ENCODE measurements around the gene GRIK3. TPM values are rescaled to one million over a fixed set of nuclear protein-coding genes. Genes with fewer than 3 reads are reported as not detected.

Gene GRIK3
- total and polyA plus RNA-seq, 2 experiments from 2014 or later: 0.09 TPM; not detected in 1

DNA sequence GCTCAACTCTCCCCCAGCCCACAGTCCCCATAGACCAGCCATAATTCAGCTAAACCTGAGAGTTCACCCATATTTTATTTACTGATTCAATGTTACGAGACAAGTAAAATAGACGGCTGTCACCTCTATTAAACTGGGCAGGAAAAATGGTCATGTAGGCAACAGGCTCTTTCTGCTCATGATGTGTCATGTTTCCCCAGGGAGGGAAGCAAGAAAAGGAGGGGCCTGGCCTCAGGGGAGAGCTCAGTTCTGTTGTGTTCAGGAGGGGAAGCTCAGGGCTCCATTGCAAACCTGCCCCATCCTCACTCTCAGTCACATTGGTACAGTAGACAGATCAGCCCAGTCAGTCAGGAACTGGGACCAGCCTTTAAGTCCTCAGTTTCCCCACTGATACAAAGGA is 12.8 kb downstream of the GRIK3 start:
- Histone ChIP-seq H3K27ac (no peak overlapping the region), H3K4me3 (no peak overlapping the region), H3K36me3 (no peaks in the 10 kb centered on the region), H3K9me3 (ENCODE audit: low read depth) (no peaks in the 10 kb centered on the region), H3K27me3 (no peaks in the 10 kb centered on the region), H3K4me1 (ENCODE audit: low read depth) (no peaks in the 10 kb centered on the region)
- DNase-seq (ENCODE audit: low read depth in 1 of 2, low spot score in 1 of 2): no peak
- TF ChIP-seq, protein P1, sequence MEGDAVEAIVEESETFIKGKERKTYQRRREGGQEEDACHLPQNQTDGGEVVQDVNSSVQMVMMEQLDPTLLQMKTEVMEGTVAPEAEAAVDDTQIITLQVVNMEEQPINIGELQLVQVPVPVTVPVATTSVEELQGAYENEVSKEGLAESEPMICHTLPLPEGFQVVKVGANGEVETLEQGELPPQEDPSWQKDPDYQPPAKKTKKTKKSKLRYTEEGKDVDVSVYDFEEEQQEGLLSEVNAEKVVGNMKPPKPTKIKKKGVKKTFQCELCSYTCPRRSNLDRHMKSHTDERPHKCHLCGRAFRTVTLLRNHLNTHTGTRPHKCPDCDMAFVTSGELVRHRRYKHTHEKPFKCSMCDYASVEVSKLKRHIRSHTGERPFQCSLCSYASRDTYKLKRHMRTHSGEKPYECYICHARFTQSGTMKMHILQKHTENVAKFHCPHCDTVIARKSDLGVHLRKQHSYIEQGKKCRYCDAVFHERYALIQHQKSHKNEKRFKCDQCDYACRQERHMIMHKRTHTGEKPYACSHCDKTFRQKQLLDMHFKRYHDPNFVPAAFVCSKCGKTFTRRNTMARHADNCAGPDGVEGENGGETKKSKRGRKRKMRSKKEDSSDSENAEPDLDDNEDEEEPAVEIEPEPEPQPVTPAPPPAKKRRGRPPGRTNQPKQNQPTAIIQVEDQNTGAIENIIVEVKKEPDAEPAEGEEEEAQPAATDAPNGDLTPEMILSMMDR (IDR thresholded peaks at IDR 0.05; ENCODE audit: low read depth, low read length): no peak

DNA sequence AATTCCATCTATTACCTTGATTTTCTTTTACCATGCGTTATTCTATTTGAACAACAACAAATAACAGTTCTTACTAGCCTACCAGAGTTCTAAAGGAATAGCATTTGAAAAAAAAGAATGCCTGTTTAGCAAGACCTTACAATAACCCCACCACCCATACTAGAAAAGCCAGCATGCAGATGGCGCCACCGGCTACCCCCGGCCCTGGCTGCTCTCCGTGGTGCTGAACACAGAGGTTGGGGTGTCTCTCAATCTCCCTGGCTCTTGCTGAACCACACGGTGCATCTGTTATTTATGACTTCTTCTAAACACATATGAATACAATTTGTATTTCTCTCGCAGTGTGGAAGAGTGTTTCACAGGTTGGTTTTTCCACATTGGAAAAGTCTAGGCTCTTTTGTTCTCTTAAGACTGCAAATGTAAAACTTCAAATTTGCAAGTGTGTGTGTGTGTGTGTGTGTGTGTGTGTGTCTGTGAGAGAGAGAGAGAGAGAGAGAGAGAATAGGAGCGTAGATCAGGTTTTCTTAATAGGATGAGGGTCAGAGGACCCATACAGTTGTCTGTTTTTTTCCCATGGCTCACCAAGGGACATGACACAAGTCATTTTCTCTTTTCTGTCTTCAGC is 13.6 kb downstream of the GRIK3 start:
- peak in 1 of 2 donors; percentile 85 for DNase-seq (ENCODE audit: low read depth in 1 of 2, low spot score in 1 of 2)
- H3K36me3 ChIP-seq: no peaks in the 10 kb centered on the region

DNA sequence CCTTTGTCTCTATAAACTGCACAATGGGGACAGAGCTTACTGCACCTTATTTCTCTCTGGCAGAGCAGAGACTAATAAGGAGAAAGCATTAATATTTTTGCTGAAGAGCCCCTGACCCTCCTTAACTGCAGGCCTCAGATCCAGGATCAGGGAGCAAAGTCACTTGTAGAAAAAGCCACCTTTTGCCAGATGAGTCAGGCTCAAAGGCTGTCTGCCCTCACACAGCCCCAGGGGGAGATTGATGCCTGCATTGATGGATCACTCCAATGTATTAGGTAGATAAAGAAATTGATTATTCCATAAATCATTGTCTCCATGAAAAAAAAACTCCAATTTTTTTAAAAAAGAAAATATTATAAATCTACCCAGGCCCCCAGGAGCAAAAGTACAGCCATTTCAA is 15.8 kb downstream of the GRIK3 start:
- DNase-seq (ENCODE audit: low read depth in 1 of 2, low spot score in 1 of 2): no peak
- Histone ChIP-seq H3K9me3 (ENCODE audit: low read depth) (no peaks in the 10 kb centered on the region), H3K27ac (no peak overlapping the region), H3K36me3 (no peaks in the 10 kb centered on the region), H3K4me1 (ENCODE audit: low read depth) (no peaks in the 10 kb centered on the region), H3K4me3 (no peak overlapping the region), H3K27me3 (no peaks in the 10 kb centered on the region)
- TF ChIP-seq, protein P1 (IDR thresholded peaks at IDR 0.05; ENCODE audit: low read depth, low read length): no peak

More for the DNA sequence above, 13.6 kb downstream of the GRIK3 start:
- Histone ChIP-seq H3K27me3 (no peaks in the 10 kb centered on the region), H3K4me3 (no peak overlapping the region), H3K4me1 (ENCODE audit: low read depth) (no peaks in the 10 kb centered on the region), H3K27ac (no peak overlapping the region), H3K9me3 (ENCODE audit: low read depth) (no peaks in the 10 kb centered on the region)
- TF ChIP-seq, protein P1 (IDR thresholded peaks at IDR 0.05; ENCODE audit: low read depth, low read length): peak; percentile 2

DNA sequence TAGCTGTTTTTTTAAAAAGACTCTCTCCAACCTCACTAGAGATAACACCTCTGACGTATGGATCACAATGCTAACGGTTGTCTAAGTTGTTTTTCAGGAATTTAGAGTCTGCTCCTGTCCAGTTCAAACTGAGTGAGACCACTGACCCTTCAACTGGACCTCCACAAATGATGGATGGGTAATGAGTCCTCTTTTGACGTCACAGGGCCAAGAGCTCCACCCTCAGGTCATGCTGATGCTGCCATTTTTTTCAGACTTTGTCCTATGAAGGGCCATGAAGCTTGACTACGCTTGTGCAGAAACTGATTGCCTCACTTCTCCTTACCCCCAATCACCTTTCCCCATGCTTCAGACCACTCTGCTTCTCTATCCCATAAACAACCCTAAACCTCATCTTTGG is 16.6 kb downstream of the GRIK3 start:
- no peak for DNase-seq (ENCODE audit: low read depth in 1 of 2, low spot score in 1 of 2)
- Histone ChIP-seq H3K27me3 (no peaks in the 10 kb centered on the region), H3K36me3 (no peaks in the 10 kb centered on the region), H3K4me1 (ENCODE audit: low read depth) (no peaks in the 10 kb centered on the region), H3K27ac (no peak overlapping the region), H3K9me3 (ENCODE audit: low read depth) (no peaks in the 10 kb centered on the region), H3K4me3 (no peak overlapping the region)
- TF ChIP-seq, protein P1 (IDR thresholded peaks at IDR 0.05; ENCODE audit: low read depth, low read length): no peak

DNA sequence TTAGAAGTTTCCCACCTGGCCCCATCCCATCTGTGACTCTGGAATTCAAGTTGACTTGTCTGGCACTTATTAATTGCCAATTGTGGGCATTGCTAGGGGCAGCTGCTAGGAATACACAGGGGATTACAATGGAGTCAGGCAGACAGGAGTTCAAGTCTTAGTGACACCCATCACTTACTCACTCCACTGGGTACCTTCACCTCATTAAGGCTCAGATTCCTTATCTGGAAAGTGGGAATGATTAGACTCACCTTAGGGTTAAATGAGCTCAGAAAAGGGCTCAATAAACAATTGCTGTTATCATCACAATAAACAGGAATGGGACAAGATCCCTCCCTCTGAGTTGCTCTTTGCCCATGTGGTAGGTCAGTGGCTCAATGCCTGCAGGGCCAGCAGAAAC is 18.2 kb downstream of the GRIK3 start:
- TF ChIP-seq, protein P1 (IDR thresholded peaks at IDR 0.05; ENCODE audit: low read depth, low read length): no peak
- H3K4me1 ChIP-seq (ENCODE audit: low read depth): no peaks in the 10 kb centered on the region

More for the DNA sequence above, 18.2 kb downstream of the GRIK3 start:
- H3K27me3 ChIP-seq: no peaks in the 10 kb centered on the region
- DNase-seq (ENCODE audit: low read depth in 1 of 2, low spot score in 1 of 2): no peak
- no peaks in the 10 kb centered on the region for H3K36me3 ChIP-seq
- no peak overlapping the region for H3K4me3 ChIP-seq
- H3K9me3 ChIP-seq (ENCODE audit: low read depth): no peaks in the 10 kb centered on the region
- H3K27ac ChIP-seq: no peak overlapping the region
